Measurements from ENCODE around the gene PPP3CA.
A peak's percentile ranks its signal among the peaks of the same experiment; 100 is the strongest.
"Not testable (repeated sequence)": the region's sequence is repeated elsewhere in the genome, so short reads cannot be mapped to it uniquely, and the experiment has no call there.

PPP3CA gene

DNA sequence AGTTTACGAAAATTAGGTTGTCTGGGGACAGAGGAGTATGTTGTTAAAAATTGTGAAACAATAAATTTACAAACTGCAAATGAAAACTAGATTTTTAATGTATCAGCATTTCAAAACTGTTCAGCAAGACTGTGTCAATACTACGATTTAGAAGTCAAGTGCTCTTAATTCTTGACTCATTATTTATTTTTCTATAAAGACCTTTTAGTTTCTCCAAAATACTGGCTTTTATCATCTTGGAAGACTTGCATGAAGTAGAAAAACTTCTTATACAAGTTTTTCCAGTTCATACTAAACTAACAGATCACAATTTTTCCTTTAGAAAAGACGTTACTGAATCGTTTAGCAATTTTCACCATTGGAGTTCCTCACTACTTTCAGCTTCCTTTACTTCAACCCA is 231.4 kb downstream of the PPP3CA start:
- Histone ChIP-seq H3K27me3 (ENCODE audit: control insufficient read depth, insufficient read depth, low read length) (no peaks in the 10 kb centered on the region), H3K27ac (ENCODE audit: low read length) (no peak overlapping the region), H3K4me3 (ENCODE audit: low read length) (no peak overlapping the region), H3K9me3 (ENCODE audit: control insufficient read depth, insufficient read depth, low read length) (no peaks in the 10 kb centered on the region), H3K36me3 (ENCODE audit: control insufficient read depth, insufficient read depth, low read length) (no peaks in the 10 kb centered on the region), H3K4me1 (ENCODE audit: control insufficient read depth, insufficient read depth, low read length) (peaks cover 1% of the 10 kb centered on the region; the same call in 1 of the 2 replicates)
- WGBS (ENCODE audit: insufficient coverage, insufficient read length), result no CpG with 5 or more reads among the region's 4 CpGs
- DNase-seq (ENCODE audit: low read depth, low spot score), result no peak

DNA sequence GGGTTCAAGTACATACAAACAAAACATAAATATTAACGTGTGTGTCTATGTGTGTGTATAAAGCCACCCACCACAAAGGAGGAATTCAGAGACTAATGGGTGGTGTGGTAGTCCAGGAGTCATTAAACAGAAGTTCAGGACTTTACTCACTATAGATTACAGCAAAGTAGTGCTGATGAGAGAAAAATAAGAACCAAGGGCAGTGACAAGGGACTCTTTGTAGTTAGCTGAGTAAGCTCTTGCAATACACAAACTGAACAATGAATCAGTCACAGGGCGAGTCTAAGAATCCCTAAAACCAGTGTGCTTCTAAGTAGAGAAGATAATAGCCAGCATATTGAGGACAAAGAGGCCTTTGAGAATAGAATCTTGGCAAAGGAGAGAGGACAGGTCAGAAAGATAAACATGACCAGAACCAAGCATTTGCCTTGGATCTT is 232.4 kb downstream of the PPP3CA start:
- Histone ChIP-seq H3K27me3 (ENCODE audit: control insufficient read depth, insufficient read depth, low read length) (no peaks in the 10 kb centered on the region), H3K4me1 (ENCODE audit: control insufficient read depth, insufficient read depth, low read length) (peaks cover 1% of the 10 kb centered on the region; the same call in 1 of the 2 replicates), H3K36me3 (ENCODE audit: control insufficient read depth, insufficient read depth, low read length) (no peaks in the 10 kb centered on the region), H3K27ac (ENCODE audit: low read length) (no peak overlapping the region), H3K9me3 (ENCODE audit: control insufficient read depth, insufficient read depth, low read length) (no peaks in the 10 kb centered on the region), H3K4me3 (ENCODE audit: low read length) (no peak overlapping the region)
- no CpG with 5 or more reads among the region's 2 CpGs for WGBS (ENCODE audit: insufficient coverage, insufficient read length)
- peak; percentile 22 for DNase-seq (ENCODE audit: low read depth, low spot score)

DNA sequence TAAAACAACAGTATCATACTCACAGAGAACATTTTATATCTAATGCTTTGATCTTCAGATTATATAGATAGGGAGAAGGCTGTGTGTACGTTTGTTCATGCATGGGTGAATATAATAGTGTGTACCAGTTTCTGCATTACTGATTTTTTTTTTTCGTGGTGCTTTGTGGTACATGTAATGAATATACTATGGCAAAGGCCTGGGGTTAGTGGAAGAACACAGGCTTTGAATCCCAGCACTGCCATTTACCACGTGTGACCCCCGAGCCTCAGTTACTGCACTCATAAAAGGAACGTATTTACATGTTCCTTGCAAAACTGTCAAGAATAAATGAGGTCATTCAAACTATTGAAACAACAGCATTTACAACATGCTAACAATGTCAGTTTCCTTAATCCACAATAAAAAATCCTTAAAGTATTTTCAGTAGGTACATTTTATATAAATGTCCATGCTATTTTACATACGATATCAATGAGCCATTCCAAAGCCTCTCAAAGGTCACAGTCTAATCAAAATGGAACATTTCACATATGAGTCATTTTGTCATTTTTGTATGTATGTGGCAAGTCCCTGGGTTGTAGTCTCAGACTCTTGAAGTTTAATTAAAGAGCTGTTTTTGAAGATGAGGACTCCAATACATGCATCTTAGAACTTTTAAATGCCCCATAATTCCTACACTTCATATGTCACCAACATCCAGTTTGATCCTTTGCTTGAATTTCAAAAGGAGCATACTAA is 242.8 kb downstream of the PPP3CA start:
- no peak for DNase-seq (ENCODE audit: low read depth, low spot score)
- H3K9me3 ChIP-seq (ENCODE audit: control insufficient read depth, insufficient read depth, low read length), result no peaks in the 10 kb centered on the region
- no peak overlapping the region for H3K27ac ChIP-seq (ENCODE audit: low read length)
- no CpG with 5 or more reads among the region's 6 CpGs for WGBS (ENCODE audit: insufficient coverage, insufficient read length)
- no peaks in the 10 kb centered on the region for H3K4me1 ChIP-seq (ENCODE audit: control insufficient read depth, insufficient read depth, low read length)
- no peaks in the 10 kb centered on the region for H3K27me3 ChIP-seq (ENCODE audit: control insufficient read depth, insufficient read depth, low read length)
- H3K4me3 ChIP-seq (ENCODE audit: low read length), result no peak overlapping the region
- H3K36me3 ChIP-seq (ENCODE audit: control insufficient read depth, insufficient read depth, low read length), result no peaks in the 10 kb centered on the region

DNA sequence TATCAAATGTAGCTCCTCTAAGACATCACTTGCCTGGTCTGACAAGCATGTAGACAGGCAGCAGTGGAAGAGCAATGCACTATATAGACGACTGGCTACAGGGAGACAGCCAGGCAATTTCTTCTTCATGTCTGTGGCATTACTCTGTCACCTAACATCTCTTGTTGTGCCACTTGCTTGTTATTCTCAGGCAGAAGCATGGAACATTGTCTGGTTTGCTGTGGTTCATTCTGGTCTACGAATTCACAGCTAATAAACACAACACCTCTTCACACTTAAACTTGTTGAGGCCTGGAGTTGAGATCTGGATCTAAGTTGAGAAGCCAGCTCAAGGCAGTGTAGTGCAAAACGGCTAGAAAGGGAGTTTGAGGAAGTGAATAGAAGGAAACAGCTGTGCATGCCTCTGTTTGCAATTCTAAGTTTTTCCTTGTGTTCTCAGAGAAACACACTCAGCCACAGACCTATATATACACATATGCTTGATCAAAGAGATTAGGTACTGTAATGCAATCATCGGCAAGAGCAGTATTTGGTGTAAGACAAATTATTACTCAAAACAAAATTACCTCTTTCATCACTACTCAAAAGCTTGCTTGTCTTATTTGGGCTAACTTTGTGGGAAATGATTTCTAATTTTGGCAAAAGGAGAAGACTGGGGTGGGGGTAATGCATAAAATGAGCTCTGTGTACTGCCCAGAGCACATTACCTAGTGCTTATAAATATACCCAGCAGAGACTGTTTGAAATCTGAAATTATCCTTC is 243.8 kb downstream of the PPP3CA start:
- Histone ChIP-seq H3K9me3 (ENCODE audit: control insufficient read depth, insufficient read depth, low read length) (no peaks in the 10 kb centered on the region), H3K27ac (ENCODE audit: low read length) (no peak overlapping the region), H3K36me3 (ENCODE audit: control insufficient read depth, insufficient read depth, low read length) (no peaks in the 10 kb centered on the region), H3K27me3 (ENCODE audit: control insufficient read depth, insufficient read depth, low read length) (no peaks in the 10 kb centered on the region), H3K4me1 (ENCODE audit: control insufficient read depth, insufficient read depth, low read length) (no peaks in the 10 kb centered on the region), H3K4me3 (ENCODE audit: low read length) (no peak overlapping the region)
- whole genome bisulfite sequencing (ENCODE audit: insufficient coverage, insufficient read length), result no CpG with 5 or more reads among the region's 4 CpGs
- no peak for DNase-seq (ENCODE audit: low read depth, low spot score)

DNA sequence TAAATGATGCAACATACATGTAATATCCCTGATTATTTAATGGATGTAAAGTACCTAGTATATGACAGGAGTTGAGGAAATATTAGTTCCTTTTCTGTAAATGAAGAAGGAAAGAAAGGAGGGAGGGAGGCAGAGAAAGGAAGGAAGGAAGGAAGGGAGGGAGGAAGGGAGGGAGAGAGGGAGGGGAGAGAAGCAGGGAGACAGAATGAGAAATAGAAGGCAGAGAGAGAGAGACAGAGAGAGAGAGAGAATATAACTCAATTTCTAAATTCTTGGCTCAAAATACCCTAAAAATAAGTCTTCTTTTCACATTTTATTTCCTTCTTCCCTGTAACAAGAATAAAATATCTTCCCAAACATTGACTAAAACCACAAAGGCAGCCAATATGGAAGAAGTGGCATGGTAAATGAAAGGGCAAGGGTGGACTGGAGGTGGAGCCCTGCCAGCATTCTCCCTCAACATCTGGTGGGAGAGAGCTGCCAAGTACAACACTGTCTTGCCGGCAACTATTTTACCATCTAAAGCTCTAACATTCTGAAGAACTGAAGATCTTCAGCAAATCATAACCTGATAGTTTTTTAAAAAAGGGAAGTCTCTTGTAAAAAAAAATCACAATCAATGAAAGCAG is 245.1 kb downstream of the PPP3CA start:
- no peak overlapping the region for H3K4me3 ChIP-seq (ENCODE audit: low read length)
- no peaks in the 10 kb centered on the region for H3K36me3 ChIP-seq (ENCODE audit: control insufficient read depth, insufficient read depth, low read length)
- no peak for DNase-seq (ENCODE audit: low read depth, low spot score)
- no peaks in the 10 kb centered on the region for H3K9me3 ChIP-seq (ENCODE audit: control insufficient read depth, insufficient read depth, low read length)
- H3K27ac ChIP-seq (ENCODE audit: low read length), result no peak overlapping the region
- no peaks in the 10 kb centered on the region for H3K4me1 ChIP-seq (ENCODE audit: control insufficient read depth, insufficient read depth, low read length)
- H3K27me3 ChIP-seq (ENCODE audit: control insufficient read depth, insufficient read depth, low read length), result no peaks in the 10 kb centered on the region
- no CpG with 5 or more reads among the region's 1 CpG for WGBS (ENCODE audit: insufficient coverage, insufficient read length)

DNA sequence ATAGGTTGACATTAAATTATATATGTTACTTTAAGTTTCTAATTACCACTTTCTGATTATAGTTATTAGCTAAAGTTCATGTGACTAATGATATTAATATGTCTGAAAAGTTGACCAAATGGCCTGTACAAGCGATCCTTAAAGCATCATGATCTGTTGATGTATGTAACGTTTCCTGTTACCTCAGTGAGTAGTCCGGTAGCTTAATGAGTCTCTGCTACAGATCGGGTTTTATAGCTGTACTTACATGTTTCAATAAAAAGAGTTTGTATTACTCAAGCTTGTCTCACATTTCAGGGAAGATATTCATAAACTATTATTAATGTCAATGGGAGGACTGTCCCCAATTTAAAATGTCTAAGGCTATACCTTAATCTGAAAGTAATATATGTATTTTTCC is 246.3 kb downstream of the PPP3CA start:
- no peaks in the 10 kb centered on the region for H3K36me3 ChIP-seq (ENCODE audit: control insufficient read depth, insufficient read depth, low read length)
- no peak for DNase-seq (ENCODE audit: low read depth, low spot score)
- no peak overlapping the region for H3K4me3 ChIP-seq (ENCODE audit: low read length)
- H3K27ac ChIP-seq (ENCODE audit: low read length), result no peak overlapping the region
- H3K9me3 ChIP-seq (ENCODE audit: control insufficient read depth, insufficient read depth, low read length), result no peaks in the 10 kb centered on the region
- no CpG with 5 or more reads among the region's 4 CpGs for WGBS (ENCODE audit: insufficient coverage, insufficient read length)
- no peaks in the 10 kb centered on the region for H3K27me3 ChIP-seq (ENCODE audit: control insufficient read depth, insufficient read depth, low read length)
- no peaks in the 10 kb centered on the region for H3K4me1 ChIP-seq (ENCODE audit: control insufficient read depth, insufficient read depth, low read length)

DNA sequence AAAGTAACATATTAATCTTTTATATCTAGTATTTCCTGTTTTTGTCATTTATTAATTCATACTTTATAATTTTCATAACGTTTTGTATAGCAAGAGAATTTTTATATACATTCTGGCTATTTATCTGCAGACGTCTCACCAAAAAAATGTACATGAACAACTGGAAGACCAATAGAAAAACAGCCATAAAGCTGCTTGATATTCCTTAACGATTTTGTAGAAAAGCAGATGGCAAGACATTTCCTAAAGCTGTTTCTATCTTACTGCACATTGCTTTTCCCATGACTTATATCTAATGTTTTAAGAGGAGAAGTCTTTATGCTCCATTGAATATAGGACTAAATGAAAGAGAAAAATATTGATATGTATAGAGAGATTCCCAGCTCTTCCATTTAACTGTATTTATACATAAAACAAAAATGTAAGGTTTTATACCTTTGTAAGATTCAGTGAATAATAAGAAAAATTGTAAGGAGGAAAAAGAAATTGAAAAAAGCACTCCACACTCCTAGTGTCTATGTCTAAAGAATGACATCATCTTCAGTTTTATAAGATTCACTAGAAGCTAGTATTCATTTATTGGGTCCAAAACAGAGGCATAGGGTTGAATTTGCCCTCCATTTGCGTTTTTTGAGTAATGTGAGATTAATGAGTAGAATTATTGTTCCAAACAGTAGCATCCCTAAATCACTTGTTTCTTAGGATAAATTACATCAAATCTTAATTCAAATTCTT is 248.5 kb downstream of the PPP3CA start:
- Histone ChIP-seq H3K27ac (ENCODE audit: low read length) (no peak overlapping the region), H3K9me3 (ENCODE audit: control insufficient read depth, insufficient read depth, low read length) (no peaks in the 10 kb centered on the region), H3K4me3 (ENCODE audit: low read length) (no peak overlapping the region), H3K27me3 (ENCODE audit: control insufficient read depth, insufficient read depth, low read length) (no peaks in the 10 kb centered on the region), H3K36me3 (ENCODE audit: control insufficient read depth, insufficient read depth, low read length) (no peaks in the 10 kb centered on the region), H3K4me1 (ENCODE audit: control insufficient read depth, insufficient read depth, low read length) (no peaks in the 10 kb centered on the region)
- no peak for DNase-seq (ENCODE audit: low read depth, low spot score)
- no CpG with 5 or more reads among the region's 4 CpGs for WGBS (ENCODE audit: insufficient coverage, insufficient read length)

DNA sequence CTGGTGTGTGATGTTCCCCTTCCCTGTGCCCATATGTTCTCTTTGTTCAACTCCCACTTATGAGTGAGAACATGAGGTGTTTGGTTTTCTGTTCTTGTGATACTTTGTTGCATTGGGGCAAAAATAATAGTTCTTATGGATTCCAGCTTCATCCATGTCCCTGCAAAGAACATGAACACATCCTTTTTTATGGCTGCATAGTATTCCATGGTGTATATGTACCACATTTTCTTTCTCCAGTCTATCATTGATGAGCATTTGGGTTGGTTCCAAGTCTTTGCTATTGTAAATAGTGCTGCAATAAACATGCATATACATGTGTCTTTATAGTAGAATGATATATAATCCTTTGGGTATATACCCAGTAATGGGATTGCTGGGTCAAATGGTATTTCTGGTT is 254.7 kb downstream of the PPP3CA start:
- not testable (repeated sequence) for H3K27me3 ChIP-seq (ENCODE audit: control insufficient read depth, insufficient read depth, low read length); H3K9me3 ChIP-seq (ENCODE audit: control insufficient read depth, insufficient read depth, low read length); H3K36me3 ChIP-seq (ENCODE audit: control insufficient read depth, insufficient read depth, low read length); DNase-seq (ENCODE audit: low read depth, low spot score); H3K4me3 ChIP-seq (ENCODE audit: low read length); H3K27ac ChIP-seq (ENCODE audit: low read length); H3K4me1 ChIP-seq (ENCODE audit: control insufficient read depth, insufficient read depth, low read length)

DNA sequence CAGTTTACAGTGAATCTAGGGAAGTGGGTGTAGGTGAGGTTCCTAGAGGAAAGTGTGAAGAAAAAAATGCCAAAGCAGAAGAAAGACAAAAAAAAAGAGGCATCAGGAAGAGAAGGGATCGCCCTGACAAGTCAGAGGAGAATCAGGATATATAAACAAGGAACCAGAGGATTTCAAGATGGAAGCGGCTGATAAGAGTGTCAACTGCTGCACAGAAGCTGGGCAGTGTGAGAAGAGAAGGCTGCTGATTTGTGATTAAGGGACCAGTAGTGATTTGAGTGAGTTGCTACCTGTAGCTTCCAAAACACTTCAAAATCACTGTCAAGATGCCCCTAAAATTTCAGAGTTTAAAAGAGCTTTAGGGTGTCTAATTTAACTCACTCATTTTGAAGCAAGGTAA is 258.2 kb downstream of the PPP3CA start:
- no peak for DNase-seq (ENCODE audit: low read depth, low spot score)
- no peaks in the 10 kb centered on the region for H3K36me3 ChIP-seq (ENCODE audit: control insufficient read depth, insufficient read depth, low read length)
- no CpG with 5 or more reads among the region's 2 CpGs for WGBS (ENCODE audit: insufficient coverage, insufficient read length)
- no peaks in the 10 kb centered on the region for H3K27me3 ChIP-seq (ENCODE audit: control insufficient read depth, insufficient read depth, low read length)
- no peaks in the 10 kb centered on the region for H3K4me1 ChIP-seq (ENCODE audit: control insufficient read depth, insufficient read depth, low read length)
- H3K9me3 ChIP-seq (ENCODE audit: control insufficient read depth, insufficient read depth, low read length), result no peaks in the 10 kb centered on the region
- no peak overlapping the region for H3K27ac ChIP-seq (ENCODE audit: low read length)
- H3K4me3 ChIP-seq (ENCODE audit: low read length), result no peak overlapping the region

DNA sequence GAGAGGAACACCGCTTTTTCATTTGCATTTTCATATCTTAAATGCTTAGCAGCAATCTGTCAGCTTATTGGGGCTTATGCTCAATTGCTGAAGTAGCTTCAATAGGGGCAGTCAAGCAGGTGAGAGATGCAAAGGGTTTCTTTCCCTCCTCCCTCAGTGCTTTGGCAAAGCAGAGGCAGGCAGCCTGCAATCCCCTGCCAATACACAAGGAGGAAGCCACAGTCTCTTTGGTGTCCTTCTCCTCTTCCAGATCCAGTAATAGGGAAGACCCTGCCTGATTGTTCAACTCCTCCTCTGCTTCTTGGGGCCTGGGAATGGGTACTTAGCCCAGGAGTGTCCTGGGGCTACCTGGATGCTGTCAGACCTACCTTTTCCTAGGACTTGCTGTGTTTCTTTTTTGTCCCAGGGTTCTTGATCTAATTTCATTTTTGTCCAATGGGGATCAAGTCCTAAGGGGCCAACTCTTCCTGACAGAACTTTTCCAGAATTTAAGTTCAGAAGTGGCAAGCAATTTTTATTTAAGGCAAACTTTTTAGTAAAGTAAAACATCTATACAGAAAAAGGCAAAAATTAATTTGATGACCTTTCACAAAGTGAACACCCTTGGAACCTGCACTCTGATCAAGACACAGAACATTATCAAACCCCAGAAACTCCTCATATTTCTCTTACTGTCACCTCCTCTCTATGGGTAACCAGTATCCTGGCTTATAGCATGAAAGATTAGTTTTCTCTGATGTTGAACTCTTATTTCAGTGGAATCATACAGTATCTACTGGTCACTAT is 260.3 kb downstream of the PPP3CA start:
- Histone ChIP-seq H3K4me1 (ENCODE audit: control insufficient read depth, insufficient read depth, low read length) (no peaks in the 10 kb centered on the region), H3K4me3 (ENCODE audit: low read length) (no peak overlapping the region), H3K9me3 (ENCODE audit: control insufficient read depth, insufficient read depth, low read length) (no peaks in the 10 kb centered on the region), H3K36me3 (ENCODE audit: control insufficient read depth, insufficient read depth, low read length) (no peaks in the 10 kb centered on the region), H3K27ac (ENCODE audit: low read length) (no peak overlapping the region), H3K27me3 (ENCODE audit: control insufficient read depth, insufficient read depth, low read length) (no peaks in the 10 kb centered on the region)
- no CpG with 5 or more reads among the region's 1 CpG for WGBS (ENCODE audit: insufficient coverage, insufficient read length)
- peak; percentile 16 for DNase-seq (ENCODE audit: low read depth, low spot score)
